Astrocyte of the cerebellum (primary cell): ENCODE measurements around the gene YPEL1.
A peak's percentile ranks its signal among the peaks of the same experiment; 100 is the strongest.

ENCODE experiments used
- DNase-seq: peaks from one replicate; pipeline ENCODE4 v3.0.0-alpha.2; 2011; ENCODE audit warnings: low read depth
- H3K4me3 ChIP-seq: 2 replicates; pipeline ENCODE4 v1.5.1; 2011; ENCODE audit warnings: mild to moderate bottlenecking, low read depth, low read length, moderate library complexity
- CTCF ChIP-seq: IDR thresholded peaks from 2 replicates; pipeline ENCODE4 v1.5.1; 2012; ENCODE audit warnings: low read length, low read depth, moderate library complexity, mild to moderate bottlenecking; ENCODE audit errors: missing control alignments
- in situ Hi-C: cut with HindIII; loops from 2 replicates; pipeline ENCODE4 v1.10.0; 2017; ENCODE audit warnings: low sequenced_read_pairs

The YPEL1 gene

GRCh38 chr22:21677606-21678443 is 57.8 kb downstream of the YPEL1 start:
- no peak for DNase-seq
- in situ Hi-C loops, result no loop called here
- TF ChIP-seq CTCF, result no peak
- no peak overlapping the region for H3K4me3 ChIP-seq

- in situ Hi-C loops, result no loop called here
- DNase-seq, result no peak
- no peak for TF ChIP-seq CTCF
- no peak overlapping the region for H3K4me3 ChIP-seq
Observed at GRCh38 chr22:21674638-21675245, 60.9 kb downstream of the YPEL1 start.

- H3K4me3 ChIP-seq, result no peak overlapping the region
- in situ Hi-C loops, result no loop called here
- DNase-seq, result no peak
- no peak for TF ChIP-seq CTCF
Observed at GRCh38 chr22:21673534-21674321, 61.9 kb downstream of the YPEL1 start.

GRCh38 chr22:21672107-21672629 is 63.4 kb downstream of the YPEL1 start:
- DNase-seq, result no peak
- no peak for TF ChIP-seq CTCF
- no peak overlapping the region for H3K4me3 ChIP-seq
- in situ Hi-C loops, result no loop called here

- no peak overlapping the region for H3K4me3 ChIP-seq
- no peak for TF ChIP-seq CTCF
- no peak for DNase-seq
- in situ Hi-C loops, result no loop called here
Observed at GRCh38 chr22:21669026-21669425, 66.6 kb downstream of the YPEL1 start.

- peak overlapping the region; percentile 96 for H3K4me3 ChIP-seq
- no peak for DNase-seq
- no peak for TF ChIP-seq CTCF
- in situ Hi-C loops, result no loop called here
Observed at GRCh38 chr22:21666786-21667185, 68.8 kb downstream of the YPEL1 start.
